HepG2 (cell line): ENCODE results near the gene DMTF1. TPM values are rescaled to one million over a fixed set of nuclear protein-coding genes. Genes with fewer than 3 reads are reported as not detected.
A peak's percentile ranks its signal among the peaks of the same experiment; 100 is the strongest.

Experiments
- ATAC-seq: fragments of 200-7000 bp; cut with Tn5 transposase; 3 replicates; pipeline ENCODE4 v1.9.1; 2020; ENCODE audit warnings: mild to moderate bottlenecking, moderate library complexity
- BruUV-seq: library from RNA; stranded (reverse); fragments of 400-500 nt; replicated peaks from 2 replicates; lab custom pipeline; 2021; lab: Mats Ljungman, UMichigan
- CTCF ChIA-PET: fragments of 300-600 bp; formaldehyde crosslinking; extraction: SDS; loops from one replicate; lab custom pipeline; 2021; ENCODE audit warnings: low total read pairs, inconsistent platforms, low intra/inter-chr PET ratio; lab: Yijun Ruan, JAX
- POLR2A ChIA-PET: fragments of 350-600 bp; sonication (Branson Sonifier 250); formaldehyde crosslinking; loops from one replicate; lab custom pipeline; 2020; ENCODE audit warnings: antibody characterized with exemption, inconsistent platforms; lab: Yijun Ruan, JAX
- DNase-seq: peaks from one replicate; pipeline ENCODE4 v3.0.0-alpha.2; 2015; ENCODE audit warnings: low spot score
- FAIRE-seq: peaks from 3 replicates; lab custom pipeline; 2011; peaks lifted over from hg19 to GRCh38; lab: Jason Lieb, UNC
- H2AFZ ChIP-seq: one replicate; pipeline ENCODE4 v1.6.1; 2011; ENCODE audit warnings: low read length, inconsistent platforms
- H3K27ac ChIP-seq: fragments of 300-600 bp; 3 replicates; pipeline ENCODE4 v1.8.0; 2011; ENCODE audit warnings: mixed run types, mild to moderate bottlenecking, mixed read lengths, low read length, inconsistent platforms; ENCODE audit not compliant: insufficient read depth; ENCODE audit errors: extremely low read length
- H3K27me3 ChIP-seq, 2 experiments: fragments of 200-600 bp in 1 of 2; 2 replicates in 1 of 2; 3 replicates in 1 of 2; pipeline versions ENCODE4 v1.6.0 to v1.8.0; 2011; ENCODE audit warnings: low read length in 2 of 2, mild to moderate bottlenecking in 2 of 2, moderate library complexity in 2 of 2, inconsistent platforms in 1 of 2; ENCODE audit not compliant: insufficient read depth in 2 of 2, control insufficient read depth in 1 of 2
- H3K36me3 ChIP-seq, 2 experiments: fragments of 200-600 bp in 1 of 2; replicated peaks in 1 of 2; 2 replicates in 1 of 2; 3 replicates in 1 of 2; pipeline versions ENCODE4 v1.5.1 to v1.8.0; 2011; ENCODE audit warnings: low read length in 2 of 2, inconsistent platforms in 1 of 2; ENCODE audit not compliant: insufficient read depth in 2 of 2, control insufficient read depth in 1 of 2
- H3K4me1 ChIP-seq: 2 replicates; pipeline ENCODE4 v1.5.1; 2012; ENCODE audit warnings: low read length, inconsistent platforms; ENCODE audit not compliant: insufficient read depth
- H3K4me2 ChIP-seq: 2 replicates; pipeline ENCODE4 v1.6.0; 2011; ENCODE audit warnings: low read depth, low read length, inconsistent platforms
- H3K4me3 ChIP-seq, 3 experiments: fragments of 200-600 bp in 1 of 3; sonication (generic), shearing (Covaris generic) in 1 of 3; replicated peaks in 1 of 3; 2 replicates each; pipeline ENCODE4 v1.5.1; 2011 to 2016; ENCODE audit warnings: low read length in 3 of 3, inconsistent platforms in 2 of 3, low read depth in 2 of 3, mild to moderate bottlenecking in 2 of 3, control low read depth in 1 of 3, mixed read lengths in 1 of 3; ENCODE audit not compliant: insufficient read depth in 1 of 3
- H3K79me2 ChIP-seq: one replicate; pipeline ENCODE4 v1.6.1; 2011; ENCODE audit warnings: low read length, inconsistent platforms; ENCODE audit not compliant: insufficient read depth
- H3K9ac ChIP-seq: 2 replicates; pipeline ENCODE4 v1.6.0; 2011; ENCODE audit warnings: mild to moderate bottlenecking, low read depth, low read length, inconsistent platforms; ENCODE audit not compliant: insufficient read depth
- H3K9me3 ChIP-seq: 2 replicates; pipeline ENCODE4 v1.5.1; 2012; ENCODE audit warnings: mild to moderate bottlenecking, low read length
- H4K20me1 ChIP-seq: 2 replicates; pipeline ENCODE4 v1.6.0; 2011; ENCODE audit warnings: inconsistent platforms, mild to moderate bottlenecking, low read length, moderate library complexity; ENCODE audit not compliant: insufficient read depth
- CTCF ChIP-seq: sonication (generic); formaldehyde crosslinking; IDR thresholded peaks from 2 replicates; pipeline ENCODE4 v1.5.0; 2020; ENCODE audit warnings: mild to moderate bottlenecking, missing genetic modification reagents, moderate library complexity
- RAD21 ChIP-seq: fragments of 450-650 bp; formaldehyde crosslinking; IDR thresholded peaks from 2 replicates; pipeline ENCODE4 v1.5.0; 2020; ENCODE audit warnings: mild to moderate bottlenecking
- RFX1 ChIP-seq: fragments of 450-650 bp; IDR thresholded peaks from 2 replicates; pipeline ENCODE4 v1.6.1; 2017
- SMC3 ChIP-seq: IDR thresholded peaks from 2 replicates; pipeline ENCODE4 v1.6.1; 2011; ENCODE audit warnings: low read length, improper control_type of control experiment
- SOX5 ChIP-seq: IDR thresholded peaks from 2 replicates; pipeline ENCODE4 v1.6.1; 2016; ENCODE audit warnings: borderline replicate concordance
- STAG1 ChIP-seq: sonication (generic); formaldehyde crosslinking; IDR thresholded peaks from 2 replicates; pipeline ENCODE4 v1.4.0; 2020; ENCODE audit warnings: missing genetic modification reagents
- ZFAT ChIP-seq: sonication (generic); formaldehyde crosslinking; conservative IDR thresholded peaks from 2 replicates; pipeline ENCODE4 v1.8.1; 2023; ENCODE audit warnings: missing genetic modification reagents, inconsistent platforms
- ZNF292 ChIP-seq: sonication (generic); formaldehyde crosslinking; IDR thresholded peaks from 2 replicates; pipeline ENCODE4 v1.8.1; 2022; ENCODE audit warnings: mild to moderate bottlenecking, low read depth, missing genetic modification reagents, borderline replicate concordance
- ZNF337 ChIP-seq: sonication (generic); formaldehyde crosslinking; IDR thresholded peaks from 2 replicates; pipeline ENCODE4 v1.5.1; 2020; ENCODE audit warnings: missing genetic modification reagents, low read depth, mild to moderate bottlenecking, borderline replicate concordance
- WGBS: methylation state at CpG from one replicate; pipeline ENCODE4 v1.1.6; 2017; ENCODE audit warnings: low lambda C conversion rate; 5-methylcytosine and 5-hydroxymethylcytosine counted together
- in situ Hi-C: cut with HindIII; loops from 2 replicates; pipeline ENCODE4 v1.10.0; 2017; ENCODE audit warnings: low pct_unique_long_range_greater_than_20kb; ENCODE audit not compliant: extremely low pct_ligation_motif_present
- intact Hi-C: fragments of 100-400 bp; cut with micrococcal nuclease; formaldehyde crosslinking; loops from one replicate; pipeline ENCODE4 v1.10.0; 2022; ENCODE audit not compliant: unreplicated experiment
- polyA plus RNA-seq, 8 experiments: library from polyadenylated mRNA; depleted of rRNA in 3 of 8; stranded (reverse) in 7 of 8; unstranded in 1 of 8; fragments of >200 nt; fragmentation: Illumina TruSeq in 4 of 8; extraction: Trizol in 4 of 8; gene quantifications; 2 replicates each; pipeline versions ENCODE4 v1.2.1 to v1.2.3, GENCODE V29; 2011 to 2016; ENCODE audit warnings: low read depth in 4 of 8, missing spikeins in 1 of 8, mixed read lengths in 1 of 8; ENCODE audit not compliant: insufficient read depth in 1 of 8
- total RNA-seq, 5 experiments: library from RNA; depleted of rRNA; stranded (reverse); fragments of >200 nt; fragmentation: Illumina TruSeq; extraction: Trizol; gene quantifications; 2 replicates each; pipeline ENCODE4 v1.2.3, GENCODE V29; 2016; ENCODE audit warnings: low read depth in 1 of 5

DMTF1 gene
- total and polyA plus RNA-seq, 2 of the 13 experiments (the other 11 are each of a cell fraction or from before 2014, with no cell fraction given) = 45.8 to 132 TPM

GRCh38 chr7:87148332-87148955 lies 3.8 kb upstream of the DMTF1 start:
- 25% methylated on average over 1 of the region's 1 CpG for WGBS
- Histone ChIP-seq H3K4me1 (peaks cover 13% of the 10 kb centered on the region; the same call in 1 of the 2 replicates), H2AFZ (no peak overlapping the region), H3K27me3 (peaks cover 0 to 4% of the 10 kb centered on the region in 2 experiments; a peak in 1 of 5 replicates), H3K27ac (no peak overlapping the region), H3K4me2 (no peak overlapping the region), H3K79me2 (peaks cover 7% of the 10 kb centered on the region), H3K36me3 (no peaks in the 10 kb centered on the region), H4K20me1 (no peaks in the 10 kb centered on the region), H3K4me3 (no peak overlapping the region), H3K9me3 (no peaks in the 10 kb centered on the region), H3K9ac (no peak overlapping the region)
- POLR2A ChIA-PET = no interaction called here
- DNase-seq = no peak
- CTCF ChIA-PET = interaction anchor here (0.7 to 1.9 kb wide), 4 partner anchors 205 to 223 kb away, joined by 3 to 12 read pairs (median 5); no protein-coding TSS in a partner anchor
- no peak for ATAC-seq
- no peak for FAIRE-seq
- TF ChIP-seq RFX1 (no peak), ZNF337 (CRISPR knock-in tag) (no peak), ZNF292 (CRISPR knock-in tag) (no peak), SOX5 (no peak), STAG1 (CRISPR knock-in tag) (peak; percentile 58), SMC3 (peak; percentile 19; the same call in 1 of the 2 replicates), ZFAT (no peak), CTCF (CRISPR knock-in tag) (peak; percentile 49), RAD21 (peak; percentile 22; the same call in 1 of the 2 replicates)
- intact Hi-C loops = loop anchor here (2.0 kb wide), 2 partner anchors 90 to 222 kb away; partner anchors contain the start of gene ELAPOR2
- in situ Hi-C loops = no loop called here
- BruUV-seq = no TSS peak
